Tongue (tissue), 2 donors: Measurements from ENCODE around the gene DRGX. TPM values are rescaled to one million over a fixed set of nuclear protein-coding genes. Genes with fewer than 3 reads are reported as not detected.

Source experiments
- DNase-seq: peaks from one replicate; pipeline ENCODE4 v3.0.0-alpha.2; 2015
- total RNA-seq: library from RNA; depleted of rRNA; stranded (reverse); fragments of >200 nt; gene quantifications from one replicate; pipeline ENCODE4 v1.2.3, GENCODE V29; 2014

Gene DRGX
- not detected for total RNA-seq

DNA sequence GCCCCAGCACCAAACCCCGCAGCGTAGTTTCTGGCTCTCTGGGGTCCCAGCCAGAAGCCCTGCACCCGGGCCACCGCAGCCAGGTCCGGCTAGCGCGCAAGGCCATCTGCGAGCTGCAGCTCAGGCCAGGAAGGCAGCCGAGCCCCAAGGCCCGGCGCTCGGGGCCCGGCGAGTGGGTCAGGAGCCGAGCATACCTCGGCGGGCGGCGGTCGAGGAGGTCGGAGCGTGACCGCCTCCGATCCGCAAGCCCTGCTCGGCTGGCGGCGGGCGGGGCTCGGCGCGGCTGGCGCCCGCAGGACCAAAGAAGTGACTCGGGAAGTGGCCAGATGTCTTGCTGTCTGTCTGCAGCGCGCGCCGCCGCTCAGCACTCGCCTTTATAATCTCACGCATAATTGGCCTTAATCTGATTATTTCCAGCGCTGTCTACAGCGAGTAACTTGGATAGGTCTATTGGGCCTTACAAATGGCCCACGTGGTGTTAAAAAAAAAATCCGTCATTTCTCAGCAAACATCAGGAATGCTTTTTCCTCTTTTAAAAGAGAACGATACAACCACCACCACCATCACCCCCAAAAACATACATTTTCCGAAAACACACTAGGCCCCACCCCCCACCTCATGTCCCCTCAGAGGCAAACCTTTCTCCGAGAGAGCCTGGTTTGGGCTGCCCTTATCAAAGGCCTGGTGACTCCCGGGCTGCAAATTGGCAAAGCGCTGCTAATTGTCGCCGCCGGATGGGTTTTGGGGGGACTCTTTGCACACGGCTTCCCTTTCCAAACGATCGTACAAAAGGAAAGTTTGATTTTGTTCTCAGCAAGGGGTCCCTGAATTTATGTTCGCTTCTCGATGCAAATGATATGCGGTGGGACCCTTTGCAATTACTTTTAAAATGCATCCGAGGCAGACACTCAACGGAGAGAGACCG is at the start of gene DRGX:
TSS of gene DRGX (minus strand) at position 349 of the 925 bp plus-strand sequence. CDS start 649 bp downstream, outside the sequence.
- no peak for DNase-seq

DNA sequence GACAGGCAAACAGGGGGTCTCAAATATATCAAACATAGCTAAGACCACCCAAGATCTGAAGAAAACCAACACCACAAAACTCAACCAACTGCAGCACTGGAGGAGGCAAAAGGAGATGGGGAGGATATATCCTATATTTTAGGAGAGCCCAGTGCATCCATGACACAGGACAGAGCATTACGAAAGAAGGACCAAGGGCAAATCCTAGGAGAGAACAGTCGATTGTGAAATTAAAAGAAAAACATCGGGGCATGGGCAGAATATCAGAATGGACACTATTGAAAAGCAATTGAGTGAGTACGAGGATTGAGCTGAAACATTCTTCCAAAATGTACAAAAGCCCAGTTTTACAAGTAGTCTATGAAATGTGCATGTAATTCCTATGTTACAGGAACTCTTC is 48.5 kb upstream of the DRGX start:
- no peak for DNase-seq

- no peak for DNase-seq
Measured at GRCh38 chr10:49442863-49443262, 47.0 kb upstream of the DRGX start.

- DNase-seq: no peak
Measured at GRCh38 chr10:49441488-49442476, 45.9 kb upstream of the DRGX start.

GRCh38 chr10:49435225-49435624 is 39.3 kb upstream of the DRGX start:
- no peak for DNase-seq

GRCh38 chr10:49433069-49433468 is 37.2 kb upstream of the DRGX start:
- no peak for DNase-seq

DNA sequence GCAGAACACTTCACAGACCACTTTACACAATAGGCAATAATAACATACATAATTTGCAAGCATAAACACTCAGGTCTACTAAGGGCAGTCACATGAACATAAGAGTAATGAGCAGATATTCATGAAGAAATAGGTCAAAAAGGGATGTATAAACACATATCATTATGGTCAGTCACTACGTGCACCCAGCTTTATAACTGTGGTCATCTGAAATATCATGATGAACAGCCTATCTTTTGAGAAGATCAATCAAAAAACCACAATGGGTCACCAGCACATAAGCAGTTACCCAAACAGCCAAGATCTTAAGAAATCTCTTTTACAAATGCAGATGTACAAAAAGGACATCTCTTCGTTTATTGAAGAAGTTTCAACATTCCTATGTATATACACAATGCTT is 35.5 kb upstream of the DRGX start:
- no peak for DNase-seq

GRCh38 chr10:49429458-49429857 is 33.6 kb upstream of the DRGX start:
- no peak for DNase-seq

GRCh38 chr10:49426490-49427360 is 30.8 kb upstream of the DRGX start:
- DNase-seq: no peak

DNA sequence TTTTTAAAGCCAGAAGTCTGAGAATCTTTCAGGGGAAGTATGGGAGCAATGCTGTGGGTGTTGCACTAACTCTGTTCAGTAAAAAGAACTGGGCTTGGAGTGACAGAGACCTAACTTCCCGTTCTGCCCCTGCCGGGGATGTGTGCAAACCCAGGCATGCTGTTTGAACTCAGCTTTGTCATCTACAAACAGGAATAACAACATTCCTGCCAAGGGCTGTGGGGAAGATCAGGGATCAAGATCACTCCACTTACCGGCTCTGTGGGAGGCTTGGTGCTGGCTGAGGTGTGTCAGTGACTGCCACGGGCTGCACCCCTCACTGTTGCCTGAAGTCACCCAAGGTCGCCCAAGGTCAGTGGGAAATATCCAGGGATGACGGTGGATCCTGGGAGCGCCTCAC is 23.1 kb upstream of the DRGX start:
- DNase-seq: peak; percentile 62

- no peak for DNase-seq
Measured at GRCh38 chr10:49418328-49418727, 22.4 kb upstream of the DRGX start.

DNA sequence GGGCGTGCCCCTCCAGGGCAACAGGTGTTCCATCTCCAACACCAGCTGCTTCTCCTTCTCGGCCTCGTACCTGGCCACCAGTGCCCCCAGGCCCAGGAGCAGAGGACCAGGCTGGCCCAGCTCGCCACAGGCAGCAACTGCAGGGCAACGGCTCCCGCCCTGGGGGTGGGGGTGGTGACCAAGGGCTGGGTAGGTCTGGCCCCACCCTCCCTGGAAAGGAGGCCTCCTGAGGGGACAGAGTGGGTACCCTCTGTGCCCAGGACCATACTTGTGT is 22.1 kb upstream of the DRGX start:
- no peak for DNase-seq

DNA sequence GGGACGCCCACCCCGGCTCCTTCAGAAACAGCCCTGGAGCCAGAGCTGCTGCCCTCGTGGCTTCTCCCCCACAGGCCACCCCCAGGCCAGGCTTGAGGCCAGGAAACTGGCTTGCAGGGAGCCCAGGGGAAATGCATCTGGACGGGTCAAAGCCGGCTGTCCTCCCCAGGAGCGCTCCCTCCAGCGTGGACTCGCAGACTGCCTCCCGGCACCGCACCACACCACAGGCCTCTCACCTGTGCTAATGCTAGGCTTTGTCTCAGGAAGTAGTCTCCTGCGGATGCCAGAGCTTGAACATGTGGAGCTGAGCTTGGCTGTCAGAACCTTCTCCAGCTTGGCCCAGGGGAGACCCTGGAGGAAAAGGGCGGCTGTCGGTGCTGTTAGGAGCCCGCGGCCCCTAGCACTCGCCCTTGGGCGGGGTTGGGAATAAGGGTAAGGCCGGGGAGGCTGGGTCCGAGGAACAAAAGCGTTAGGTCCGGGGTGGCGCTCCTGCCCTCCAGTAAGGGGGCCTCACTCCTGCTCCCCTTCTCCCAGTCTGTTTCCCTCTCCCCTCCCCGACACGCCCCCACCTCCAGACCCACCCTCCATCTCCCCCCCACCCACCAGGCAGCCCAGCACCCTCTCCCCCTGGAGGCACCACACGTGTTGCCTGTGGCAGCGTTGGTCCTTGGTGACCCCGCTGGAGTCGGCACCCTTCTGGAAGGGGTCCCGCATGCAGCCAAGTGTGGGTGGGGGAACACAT is 21.6 kb upstream of the DRGX start:
- DNase-seq: no peak

- no peak for DNase-seq
Measured at GRCh38 chr10:49415846-49416245, 20.0 kb upstream of the DRGX start.

- no peak for DNase-seq
Measured at GRCh38 chr10:49415109-49415508, 19.2 kb upstream of the DRGX start.

DNA sequence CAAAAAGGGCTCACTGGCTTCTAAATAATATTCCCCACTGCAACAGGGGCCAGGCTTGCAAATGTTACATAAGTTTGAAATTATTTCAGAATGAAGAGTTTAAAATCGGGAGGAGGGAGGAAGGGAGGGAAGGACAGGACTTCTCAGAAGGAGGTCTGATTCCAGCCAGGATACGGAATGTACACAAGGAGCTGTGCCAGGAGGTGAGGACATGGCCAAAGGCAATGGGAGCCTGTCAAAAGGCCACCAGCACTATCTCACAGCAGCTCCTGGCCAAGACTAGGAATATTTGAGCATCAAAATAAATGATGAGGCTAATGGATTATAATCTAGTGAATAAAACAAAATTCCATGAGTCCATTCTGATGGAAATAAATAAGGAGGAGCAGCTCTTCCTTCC is 18.6 kb upstream of the DRGX start:
- DNase-seq: no peak

DNA sequence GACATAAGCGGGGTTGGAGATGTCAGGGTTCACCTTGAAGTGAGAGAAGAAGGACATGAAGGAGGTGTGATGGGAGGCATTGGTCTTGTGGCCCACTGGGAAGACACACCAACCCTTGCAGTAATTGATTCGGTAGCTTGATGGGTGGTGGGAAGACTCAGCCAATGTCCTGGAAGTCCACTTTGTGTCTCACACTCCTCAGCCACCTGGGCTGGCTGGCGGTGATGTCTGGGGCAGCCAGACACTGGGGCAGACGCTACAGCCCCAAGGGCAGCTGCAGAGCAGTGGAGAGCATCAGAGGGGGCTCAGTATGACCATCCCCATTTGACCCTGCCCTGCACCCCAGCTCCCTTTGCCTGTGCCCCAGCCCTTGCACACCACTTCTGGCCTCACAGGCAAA is 16.7 kb upstream of the DRGX start:
- no peak for DNase-seq

- DNase-seq: no peak
Measured at GRCh38 chr10:49410365-49411074, 14.6 kb upstream of the DRGX start.

DNA sequence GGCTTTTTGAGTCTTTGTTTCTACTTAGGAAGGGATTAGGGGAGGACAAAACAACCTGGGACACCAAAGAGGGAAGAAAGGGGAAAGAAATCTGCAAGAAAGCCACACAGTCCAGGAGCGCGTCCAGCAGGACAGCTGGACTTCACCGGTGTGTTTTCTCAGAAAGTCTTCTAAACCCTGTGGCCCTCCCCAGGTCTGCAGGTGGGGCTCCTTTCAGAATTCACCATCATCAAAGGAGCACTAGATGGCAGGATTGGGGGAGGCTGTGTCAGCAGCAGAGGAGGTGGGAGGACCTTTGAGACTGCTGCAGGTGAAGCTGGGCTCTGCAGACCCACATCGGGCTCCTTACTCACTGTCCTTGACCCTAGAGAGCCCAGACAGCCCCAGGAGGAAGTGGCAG is 13.9 kb upstream of the DRGX start:
- DNase-seq: no peak

DNA sequence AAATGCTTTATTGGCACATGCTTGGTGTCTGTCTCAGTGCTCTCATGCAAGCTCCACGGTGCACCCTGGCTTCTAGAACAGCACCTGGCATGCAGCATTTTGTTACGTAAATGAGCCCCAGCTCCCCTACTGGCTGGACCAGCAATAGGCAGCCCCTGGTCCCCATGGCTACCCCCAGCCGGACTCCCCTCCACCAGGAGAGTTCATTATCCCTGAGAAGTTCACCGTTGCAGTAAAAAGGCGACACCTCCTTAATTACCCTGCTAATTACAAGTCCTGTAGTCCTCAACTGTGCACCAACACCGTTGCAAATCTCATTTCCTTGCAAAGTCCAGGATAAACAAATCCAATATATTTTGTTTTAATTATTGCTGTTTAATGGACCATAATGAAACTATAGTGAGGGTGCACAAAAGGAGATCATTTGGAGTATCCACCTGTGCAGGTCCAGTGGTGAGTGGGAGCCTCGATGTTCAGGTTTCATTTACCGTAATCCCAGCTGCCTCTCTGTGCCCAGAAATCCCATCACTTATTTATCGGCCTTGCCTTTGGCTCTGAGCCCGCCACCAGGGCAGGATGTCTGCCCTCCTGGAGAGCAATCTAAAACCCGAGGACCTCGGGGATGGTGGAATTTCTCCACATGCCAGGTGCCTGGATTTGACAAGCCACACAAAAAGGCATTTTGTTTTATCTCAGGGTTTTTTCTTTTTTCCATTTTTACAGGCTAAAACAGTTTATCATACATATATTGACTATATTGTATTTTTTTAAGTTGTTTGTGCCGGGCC is 12.8 kb upstream of the DRGX start:
- DNase-seq: no peak
